Suprapubic skin (tissue), 4 donors: ENCODE measurements around the gene RPL27A. TPM values are rescaled to one million over a fixed set of nuclear protein-coding genes. Genes with fewer than 3 reads are reported as not detected.

ENCODE experiments used
- DNase-seq, 2 donors: peaks; one replicate each; pipeline ENCODE4 v3.0.0-alpha.2; 2019; ENCODE audit warnings: low spot score in 2 of 2
- H3K27ac ChIP-seq: fragments of 200-600 bp; sonication (generic); one replicate; pipeline ENCODE4 v1.5.1; 2019
- H3K27me3 ChIP-seq: fragments of 200-600 bp; sonication (generic); one replicate; pipeline ENCODE4 v1.5.1; 2019
- H3K36me3 ChIP-seq: fragments of 200-600 bp; sonication (generic); one replicate; pipeline ENCODE4 v1.5.1; 2019
- H3K4me1 ChIP-seq: fragments of 200-600 bp; sonication (generic); one replicate; pipeline ENCODE4 v1.5.1; 2019
- H3K4me3 ChIP-seq: fragments of 200-600 bp; sonication (generic); one replicate; pipeline ENCODE4 v1.5.1; 2019; ENCODE audit warnings: mild to moderate bottlenecking
- H3K9me3 ChIP-seq: fragments of 200-600 bp; sonication (generic); one replicate; pipeline ENCODE4 v1.5.1; 2019
- EP300 ChIP-seq: sonication (generic); formaldehyde crosslinking; IDR thresholded peaks from one replicate; pipeline ENCODE4 v1.6.1; 2017; ENCODE audit warnings: antibody characterized with exemption
- POLR2A ChIP-seq, 2 donors: fragments of 450-650 bp; IDR thresholded peaks; one replicate each; pipeline ENCODE4 v1.6.1; 2017; ENCODE audit warnings: antibody characterized with exemption in 2 of 2, mild to moderate bottlenecking in 2 of 2, moderate library complexity in 2 of 2
- POLR2AphosphoS5 ChIP-seq, 3 donors: sonication (generic); formaldehyde crosslinking; IDR thresholded peaks; one replicate each; pipeline ENCODE4 v1.6.1; 2017; ENCODE audit warnings: antibody characterized with exemption in 3 of 3
- WGBS: methylation state at CpG from one replicate; pipeline ENCODE4 v1.1.5; 2018; 5-methylcytosine and 5-hydroxymethylcytosine counted together
- total RNA-seq, 4 donors: library from RNA; depleted of rRNA; stranded (reverse); fragments of >200 nt; gene quantifications; one replicate each; pipeline ENCODE4 v1.1.0, GENCODE V29; 2016
- TF ChIP-seq, protein P1 (sequence below), 2 donors: fragments of 200-600 bp in 1 of 2; fragments of 450-650 bp in 1 of 2; sonication (generic) in 1 of 2; IDR thresholded peaks; one replicate each; pipeline ENCODE4 v1.5.1; 2016 to 2019; ENCODE audit warnings: antibody characterized with exemption in 2 of 2, mild to moderate bottlenecking in 1 of 2, moderate library complexity in 1 of 2

The RPL27A gene
- total RNA-seq, 4 donors from 2014 or later, result 822 to 1,505 (median 1,124) TPM

DNA sequence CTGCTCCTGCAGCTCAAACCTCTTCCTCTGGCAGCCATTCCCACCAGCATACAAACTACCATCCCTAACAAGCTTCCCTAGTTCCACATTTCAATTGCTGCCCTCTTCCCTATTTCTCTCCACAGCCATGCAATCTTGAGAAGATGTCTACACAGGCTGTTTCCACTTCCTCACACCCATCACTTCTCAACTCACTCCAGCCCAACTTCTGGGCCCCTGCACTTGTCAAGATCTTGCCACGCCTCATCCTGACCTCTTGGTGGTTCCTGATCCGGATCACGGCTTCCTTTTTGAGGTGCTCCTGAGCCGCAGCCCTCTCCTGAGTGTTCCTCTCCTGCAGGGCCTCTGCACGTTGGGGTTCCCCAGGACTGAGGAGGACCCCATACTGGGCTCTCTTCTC is 22.6 kb downstream of the RPL27A start:
- no peaks in the 10 kb centered on the region for H3K27me3 ChIP-seq
- H3K4me1 ChIP-seq, result peaks cover 30% of the 10 kb centered on the region
- H3K4me3 ChIP-seq, result no peak overlapping the region
- H3K9me3 ChIP-seq, result no peaks in the 10 kb centered on the region
- H3K36me3 ChIP-seq, result peaks cover 39% of the 10 kb centered on the region
- WGBS, result 94% methylated on average over 5 of the region's 5 CpGs
- no peak for DNase-seq
- TF ChIP-seq, protein P1, sequence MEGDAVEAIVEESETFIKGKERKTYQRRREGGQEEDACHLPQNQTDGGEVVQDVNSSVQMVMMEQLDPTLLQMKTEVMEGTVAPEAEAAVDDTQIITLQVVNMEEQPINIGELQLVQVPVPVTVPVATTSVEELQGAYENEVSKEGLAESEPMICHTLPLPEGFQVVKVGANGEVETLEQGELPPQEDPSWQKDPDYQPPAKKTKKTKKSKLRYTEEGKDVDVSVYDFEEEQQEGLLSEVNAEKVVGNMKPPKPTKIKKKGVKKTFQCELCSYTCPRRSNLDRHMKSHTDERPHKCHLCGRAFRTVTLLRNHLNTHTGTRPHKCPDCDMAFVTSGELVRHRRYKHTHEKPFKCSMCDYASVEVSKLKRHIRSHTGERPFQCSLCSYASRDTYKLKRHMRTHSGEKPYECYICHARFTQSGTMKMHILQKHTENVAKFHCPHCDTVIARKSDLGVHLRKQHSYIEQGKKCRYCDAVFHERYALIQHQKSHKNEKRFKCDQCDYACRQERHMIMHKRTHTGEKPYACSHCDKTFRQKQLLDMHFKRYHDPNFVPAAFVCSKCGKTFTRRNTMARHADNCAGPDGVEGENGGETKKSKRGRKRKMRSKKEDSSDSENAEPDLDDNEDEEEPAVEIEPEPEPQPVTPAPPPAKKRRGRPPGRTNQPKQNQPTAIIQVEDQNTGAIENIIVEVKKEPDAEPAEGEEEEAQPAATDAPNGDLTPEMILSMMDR (IDR thresholded peaks at IDR 0.05), result no peak
- no peak for TF ChIP-seq POLR2A (IDR thresholded peaks at IDR 0.05)
- no peak for TF ChIP-seq POLR2AphosphoS5 (IDR thresholded peaks at IDR 0.05)
- no peak for TF ChIP-seq EP300
- no peak overlapping the region for H3K27ac ChIP-seq

DNA sequence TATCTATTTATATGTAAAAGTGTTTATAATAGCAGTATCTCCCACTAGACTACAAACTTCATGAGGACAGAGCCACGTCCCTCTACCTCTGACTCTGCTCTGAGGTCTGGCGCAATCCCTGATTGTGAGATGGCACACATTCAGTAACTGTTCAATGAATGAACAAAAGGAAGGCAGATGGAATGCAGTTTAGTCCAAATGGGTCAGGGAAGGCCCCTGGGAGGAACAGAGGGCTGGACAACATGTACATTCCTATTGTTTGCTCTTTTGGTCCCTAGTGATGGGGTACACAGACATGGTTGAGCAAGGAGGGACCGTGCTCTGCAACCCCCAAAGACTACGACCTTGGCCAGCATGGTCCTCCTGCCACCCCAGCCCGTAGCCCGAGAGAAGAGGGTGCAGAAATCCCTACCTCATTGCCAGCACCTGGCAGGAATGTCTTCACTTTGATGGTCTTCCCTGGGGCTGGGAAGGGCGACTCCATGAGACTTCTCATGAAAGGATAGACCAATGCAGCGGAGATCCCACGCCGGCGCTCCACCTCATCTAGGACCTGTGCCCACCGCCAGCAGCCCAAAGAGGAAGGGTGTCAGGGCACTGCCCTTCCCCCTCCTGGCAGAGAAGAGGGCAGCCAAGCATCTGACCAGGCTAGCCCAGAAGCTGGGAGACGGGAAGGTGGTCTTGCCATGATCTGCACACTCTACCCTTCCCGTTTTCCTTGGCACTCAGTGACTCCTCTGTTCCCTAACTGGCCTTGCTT is 24.3 kb downstream of the RPL27A start:
- Histone ChIP-seq H3K27ac (peak overlapping the region; percentile 20), H3K27me3 (no peaks in the 10 kb centered on the region), H3K4me1 (peaks cover 28% of the 10 kb centered on the region), H3K9me3 (no peaks in the 10 kb centered on the region), H3K36me3 (peaks cover 46% of the 10 kb centered on the region), H3K4me3 (no peak overlapping the region)
- TF ChIP-seq POLR2AphosphoS5 (IDR thresholded peaks at IDR 0.05) (no peak), EP300 (no peak), POLR2A (IDR thresholded peaks at IDR 0.05) (no peak)
- TF ChIP-seq, protein P1 (IDR thresholded peaks at IDR 0.05), result no peak
- WGBS, result 81% methylated on average over 6 of the region's 14 CpGs
- no peak for DNase-seq

DNA sequence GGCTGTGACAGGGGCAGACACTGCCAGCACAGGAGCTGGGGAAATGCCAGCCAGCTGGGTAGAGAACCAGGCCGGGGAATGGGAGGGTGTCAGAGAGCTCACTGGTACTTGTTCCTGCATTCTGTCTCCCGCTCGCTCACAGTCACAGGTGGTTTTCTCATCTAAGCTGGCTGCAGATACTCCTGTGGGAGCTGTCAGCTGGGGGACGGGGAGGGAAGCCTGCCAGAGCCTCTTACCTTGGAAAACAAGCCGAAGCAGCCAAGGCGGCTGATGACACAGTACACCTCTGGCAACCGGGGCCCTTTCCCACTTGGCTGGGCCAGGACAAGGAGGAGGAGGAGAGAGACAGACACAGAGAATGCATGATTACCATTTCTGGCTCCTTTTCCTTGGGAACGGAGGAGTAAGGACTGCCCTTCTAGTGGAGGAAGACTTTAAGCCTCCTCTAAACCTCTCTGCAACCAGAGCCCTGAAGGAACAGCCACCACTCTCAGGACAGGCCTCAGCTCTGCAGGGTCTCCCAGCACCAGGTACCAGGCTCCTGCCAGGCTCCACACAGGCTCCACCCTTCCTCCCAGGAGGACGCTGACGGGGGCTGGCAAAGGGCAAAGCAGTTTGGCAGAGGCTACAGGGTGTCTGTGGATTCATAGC is 25.1 kb downstream of the RPL27A start:
- WGBS, result 35% methylated on average over 10 of the region's 10 CpGs
- DNase-seq, result no peak
- Histone ChIP-seq H3K9me3 (no peaks in the 10 kb centered on the region), H3K27ac (peak overlapping the region; percentile 20), H3K27me3 (no peaks in the 10 kb centered on the region), H3K36me3 (peaks cover 46% of the 10 kb centered on the region), H3K4me3 (no peak overlapping the region), H3K4me1 (peaks cover 28% of the 10 kb centered on the region)
- TF ChIP-seq POLR2A (IDR thresholded peaks at IDR 0.05) (no peak), EP300 (no peak), POLR2AphosphoS5 (IDR thresholded peaks at IDR 0.05) (no peak)

DNA sequence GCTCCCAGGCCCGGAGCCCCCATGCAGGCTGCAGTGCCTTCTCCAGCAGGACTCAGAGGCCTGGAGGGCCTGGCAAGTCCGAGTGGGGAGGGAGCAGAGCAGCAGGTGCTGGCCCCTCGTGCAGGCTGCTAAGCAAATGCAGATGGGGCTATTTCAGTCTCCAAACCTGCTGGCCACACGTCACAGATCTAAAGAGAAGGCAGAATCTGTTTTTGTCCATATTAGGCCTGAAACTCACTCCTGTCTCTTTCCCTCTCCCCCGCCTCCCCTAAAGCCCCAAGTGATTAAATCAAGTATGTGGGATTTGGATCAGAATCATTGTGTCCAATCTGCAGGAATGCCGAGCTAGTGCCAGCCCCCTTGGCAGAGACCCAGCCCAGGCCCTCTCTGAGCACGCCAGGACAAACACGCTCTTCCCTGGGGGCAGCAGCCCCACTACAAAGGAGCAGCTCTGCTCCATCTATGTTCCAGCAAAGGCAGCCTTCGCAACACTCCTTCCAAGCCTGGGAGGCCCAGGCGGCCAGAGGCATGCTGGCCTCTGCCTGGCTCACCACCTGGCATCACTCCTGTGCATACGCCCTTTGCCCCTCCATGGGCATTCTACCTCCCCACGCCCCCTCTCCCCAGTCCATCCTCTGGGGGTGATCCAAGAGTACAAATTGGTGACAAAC is 26.5 kb downstream of the RPL27A start:
- no peaks in the 10 kb centered on the region for H3K27me3 ChIP-seq
- TF ChIP-seq POLR2A (IDR thresholded peaks at IDR 0.05) (no peak), EP300 (peak; percentile 57), POLR2AphosphoS5 (IDR thresholded peaks at IDR 0.05) (peak in 1 of 3 donors; percentile 48)
- TF ChIP-seq, protein P1 (IDR thresholded peaks at IDR 0.05), result no peak
- peaks cover 28% of the 10 kb centered on the region for H3K4me1 ChIP-seq
- 57% methylated on average over 12 of the region's 12 CpGs for WGBS
- H3K9me3 ChIP-seq, result no peaks in the 10 kb centered on the region
- H3K27ac ChIP-seq, result peak overlapping the region; percentile 58
- H3K36me3 ChIP-seq, result peaks cover 38% of the 10 kb centered on the region
- DNase-seq, result peak; percentile 86 to 91
- H3K4me3 ChIP-seq, result no peak overlapping the region

DNA sequence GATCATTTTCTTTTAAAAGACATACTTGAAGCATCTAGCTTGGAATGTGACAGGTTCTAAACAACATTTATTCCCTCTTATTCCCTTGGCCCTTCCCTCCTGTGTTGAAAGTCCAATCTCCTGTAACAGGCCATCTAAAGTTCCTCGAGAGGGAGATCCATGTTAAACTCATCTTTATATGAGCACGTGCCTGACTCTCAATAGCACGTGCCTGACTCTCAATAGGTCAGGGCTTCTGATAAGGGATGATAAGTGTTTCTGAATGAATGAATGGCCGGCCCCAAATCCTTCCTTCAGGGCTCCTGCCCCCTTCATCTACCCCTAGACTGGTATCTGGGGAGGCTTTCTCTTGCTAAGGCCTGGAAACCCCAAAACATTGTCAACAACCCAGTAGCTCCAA is 27.2 kb downstream of the RPL27A start:
- DNase-seq, result no peak
- Histone ChIP-seq H3K4me3 (no peak overlapping the region), H3K9me3 (no peaks in the 10 kb centered on the region), H3K27me3 (no peaks in the 10 kb centered on the region), H3K36me3 (peaks cover 32% of the 10 kb centered on the region), H3K27ac (peak overlapping the region; percentile 58), H3K4me1 (peaks cover 28% of the 10 kb centered on the region)
- TF ChIP-seq EP300, result no peak
- no peak for TF ChIP-seq POLR2AphosphoS5 (IDR thresholded peaks at IDR 0.05)
- TF ChIP-seq, protein P1 (IDR thresholded peaks at IDR 0.05), result no peak
- no peak for TF ChIP-seq POLR2A (IDR thresholded peaks at IDR 0.05)
- 84% methylated on average over 4 of the region's 4 CpGs for WGBS
